H1 (cell line): Measurements from ENCODE around the gene LRRC17. TPM values are rescaled to one million over a fixed set of nuclear protein-coding genes. Genes with fewer than 3 reads are reported as not detected.

Experiments
- CTCF ChIA-PET: fragments of 300-600 bp; sonication (Branson Sonifier 250); formaldehyde crosslinking; loops from one replicate; lab custom pipeline; 2021; ENCODE audit not compliant: partially characterized antibody; lab: Charles Lee
- POLR2A ChIA-PET: fragments of 300-600 bp; sonication (Branson Sonifier 250); formaldehyde crosslinking; loops from one replicate; lab custom pipeline; 2021; ENCODE audit warnings: inconsistent platforms; ENCODE audit not compliant: partially characterized antibody; lab: Charles Lee
- DNase-seq, 2 experiments: peaks; one replicate each; pipeline versions ENCODE4 v3.0.0 to v3.0.0-alpha.2; 2010 to 2022; ENCODE audit warnings: low spot score in 2 of 2, low read depth in 1 of 2, mixed read lengths in 1 of 2
- FAIRE-seq: peaks from 2 replicates; lab custom pipeline; 2011; peaks lifted over from hg19 to GRCh38; lab: Jason Lieb, UNC
- H2AFZ ChIP-seq: 2 replicates; pipeline ENCODE4 v1.8.1; 2012; ENCODE audit warnings: low read length, inconsistent platforms
- H2AK5ac ChIP-seq: 2 replicates; pipeline ENCODE4 v1.6.1; 2013; ENCODE audit warnings: low read depth, low read length
- H2BK120ac ChIP-seq: replicated peaks from 2 replicates; pipeline ENCODE3; 2013; ENCODE audit warnings: low read depth, low read length, inconsistent platforms
- H2BK12ac ChIP-seq: 2 replicates; pipeline ENCODE4 v1.6.1; 2013; ENCODE audit warnings: low read depth, low read length
- H2BK15ac ChIP-seq: 2 replicates; pipeline ENCODE4 v1.6.1; 2013; ENCODE audit warnings: low read length
- H2BK20ac ChIP-seq: 2 replicates; pipeline ENCODE4 v1.6.1; 2013; ENCODE audit warnings: low read length
- H2BK5ac ChIP-seq: 2 replicates; pipeline ENCODE4 v1.6.1; 2013; ENCODE audit warnings: low read depth, low read length
- H3K14ac ChIP-seq: 2 replicates; pipeline ENCODE4 v1.6.1; 2013; ENCODE audit warnings: inconsistent platforms; ENCODE audit not compliant: insufficient read length
- H3K18ac ChIP-seq: 2 replicates; pipeline ENCODE4 v1.6.1; 2013; ENCODE audit warnings: low read length; ENCODE audit errors: extremely low read depth
- H3K23ac ChIP-seq: 2 replicates; pipeline ENCODE4 v1.6.1; 2013; ENCODE audit warnings: inconsistent platforms; ENCODE audit not compliant: insufficient read length
- H3K23me2 ChIP-seq: 2 replicates; pipeline ENCODE4 v1.6.1; 2013; ENCODE audit warnings: low read depth, low read length
- H3K27ac ChIP-seq: 2 replicates; pipeline ENCODE4 v1.6.1; 2011; ENCODE audit warnings: low read depth, low read length, inconsistent platforms
- H3K27me3 ChIP-seq, 4 experiments: replicated peaks in 1 of 4; 1 replicate in 1 of 4; 2 replicates in 3 of 4; pipeline versions ENCODE4 v1.6.1 to v1.8.1; 2011 to 2013; ENCODE audit warnings: low read length in 3 of 4, mild to moderate bottlenecking in 3 of 4, inconsistent platforms in 2 of 4, mixed read lengths in 2 of 4, moderate library complexity in 1 of 4; ENCODE audit not compliant: control insufficient read depth in 3 of 4, insufficient read depth in 3 of 4; ENCODE audit errors: extremely low read depth in 1 of 4
- H3K36me3 ChIP-seq, 4 experiments: 2 replicates each; pipeline versions ENCODE4 v1.6.1 to v1.8.1; 2011 to 2013; ENCODE audit warnings: mild to moderate bottlenecking in 4 of 4, low read length in 3 of 4, moderate library complexity in 2 of 4, control low read depth in 1 of 4, inconsistent platforms in 1 of 4; ENCODE audit not compliant: insufficient read depth in 4 of 4, control insufficient read depth in 2 of 4
- H3K4ac ChIP-seq: replicated peaks from 2 replicates; pipeline ENCODE3; 2013; ENCODE audit warnings: low read length, low read depth, mixed read lengths, inconsistent platforms; ENCODE audit not compliant: insufficient read length
- H3K4me1 ChIP-seq, 4 experiments: replicated peaks in 1 of 4; 1 replicate in 1 of 4; 2 replicates in 3 of 4; pipeline versions ENCODE4 v1.6.1 to v1.8.1; 2011 to 2013; ENCODE audit warnings: low read length in 3 of 4, inconsistent platforms in 2 of 4, mixed read lengths in 1 of 4; ENCODE audit not compliant: insufficient read depth in 4 of 4, control insufficient read depth in 3 of 4
- H3K4me2 ChIP-seq, 2 experiments: 2 replicates each; pipeline versions ENCODE4 v1.6.1 to v1.8.1; 2011 to 2013; ENCODE audit warnings: low read depth in 2 of 2, low read length in 2 of 2, control low read depth in 1 of 2, inconsistent platforms in 1 of 2, mild to moderate bottlenecking in 1 of 2; ENCODE audit not compliant: insufficient read depth in 1 of 2
- H3K4me3 ChIP-seq, 4 experiments: fragments of 200-600, 300-600 bp in 1 of 4; sonication (generic), shearing (Covaris generic), sonication (Bioruptor Twin) in 1 of 4; 2 replicates each; pipeline versions ENCODE4 v1.5.1 to v1.8.1; 2011 to 2016; ENCODE audit warnings: low read length in 4 of 4, low read depth in 3 of 4, control low read depth in 2 of 4, inconsistent platforms in 2 of 4, mild to moderate bottlenecking in 2 of 4, mixed read lengths in 1 of 4, moderate library complexity in 1 of 4; ENCODE audit not compliant: insufficient read depth in 2 of 4; ENCODE audit errors: extremely low read depth in 1 of 4
- H3K56ac ChIP-seq: replicated peaks from 2 replicates; pipeline ENCODE3; 2013; ENCODE audit warnings: low read depth, mild to moderate bottlenecking, mixed read lengths, low read length, inconsistent platforms; ENCODE audit not compliant: insufficient read length
- H3K79me1 ChIP-seq: 2 replicates; pipeline ENCODE4 v1.6.1; 2013; ENCODE audit warnings: low read depth, low read length, control low read depth
- H3K79me2 ChIP-seq, 2 experiments: 2 replicates each; pipeline versions ENCODE4 v1.6.1 to v1.8.1; 2012 to 2013; ENCODE audit warnings: low read length in 2 of 2, mild to moderate bottlenecking in 2 of 2, inconsistent platforms in 1 of 2; ENCODE audit not compliant: insufficient read depth in 2 of 2, control insufficient read depth in 1 of 2
- H3K9ac ChIP-seq, 4 experiments: replicated peaks in 1 of 4; 1 replicate in 1 of 4; 2 replicates in 3 of 4; pipeline versions ENCODE4 v1.6.1 to v1.8.1; 2011 to 2013; ENCODE audit warnings: low read depth in 3 of 4, low read length in 3 of 4, control low read depth in 2 of 4, mild to moderate bottlenecking in 2 of 4, moderate library complexity in 2 of 4, inconsistent platforms in 1 of 4; ENCODE audit errors: extremely low read depth in 1 of 4
- H3K9me3 ChIP-seq, 2 experiments: 2 replicates each; pipeline versions ENCODE4 v1.6.1 to v1.8.1; 2012 to 2013; ENCODE audit warnings: mild to moderate bottlenecking in 2 of 2, moderate library complexity in 2 of 2, control low read depth in 1 of 2, inconsistent platforms in 1 of 2, low read depth in 1 of 2, low read length in 1 of 2, mixed read lengths in 1 of 2; ENCODE audit not compliant: insufficient read depth in 2 of 2
- H4K20me1 ChIP-seq, 2 experiments: replicated peaks in 1 of 2; 2 replicates each; pipeline versions ENCODE3 to v1.8.1; 2011 to 2013; ENCODE audit warnings: inconsistent platforms in 2 of 2, low read length in 2 of 2, mild to moderate bottlenecking in 1 of 2; ENCODE audit not compliant: insufficient read depth in 2 of 2, control insufficient read depth in 1 of 2
- H4K5ac ChIP-seq: 2 replicates; pipeline ENCODE4 v1.6.1; 2013; ENCODE audit warnings: low read length, low read depth, mixed read lengths, inconsistent platforms; ENCODE audit not compliant: insufficient read length
- H4K8ac ChIP-seq: 2 replicates; pipeline ENCODE4 v1.8.0; 2013; ENCODE audit warnings: mild to moderate bottlenecking, moderate library complexity, low read length, inconsistent platforms; ENCODE audit not compliant: insufficient read depth; ENCODE audit errors: extremely low read depth
- H4K91ac ChIP-seq: replicated peaks from 2 replicates; pipeline ENCODE3; 2013; ENCODE audit warnings: low read length, mixed read lengths, inconsistent platforms; ENCODE audit not compliant: insufficient read length
- CHD1 ChIP-seq: IDR thresholded peaks from 2 replicates; pipeline ENCODE4 v1.6.1; 2012; ENCODE audit warnings: low read depth, low read length, improper control_type of control experiment
- CREB1 ChIP-seq: IDR thresholded peaks from 2 replicates; pipeline ENCODE4 v1.6.1; 2012; ENCODE audit warnings: inconsistent platforms
- EZH2 ChIP-seq: fragments of 200-600 bp; sonication (generic); IDR thresholded peaks from 2 replicates; pipeline ENCODE4 v1.7.1; 2012; ENCODE audit warnings: low read depth, mild to moderate bottlenecking, moderate library complexity, low read length, inconsistent platforms; ENCODE audit not compliant: severe bottlenecking
- JUND ChIP-seq: IDR thresholded peaks from 2 replicates; pipeline ENCODE4 v1.6.1; 2011; ENCODE audit warnings: mild to moderate bottlenecking, improper control_type of control experiment, low read length
- PHF8 ChIP-seq: fragments of 200-600 bp; sonication (generic); conservative IDR thresholded peaks from 2 replicates; pipeline ENCODE4 v1.7.1; 2012; ENCODE audit warnings: low read depth, mild to moderate bottlenecking, inconsistent platforms, low read length, moderate library complexity
- RNF2 ChIP-seq: fragments of 200-900, 300-1000 bp; sonication (generic); IDR thresholded peaks from 2 replicates; pipeline ENCODE4 v1.7.1; 2016; ENCODE audit warnings: borderline replicate concordance, low read depth, mild to moderate bottlenecking, antibody characterized with exemption, low read length; ENCODE audit not compliant: poor library complexity, severe bottlenecking; ENCODE audit errors: missing control alignments
- SIN3A ChIP-seq, 2 experiments: IDR thresholded peaks in 1 of 2; conservative IDR thresholded peaks in 1 of 2; 2 replicates each; pipeline ENCODE4 v1.6.1; 2011 to 2012; ENCODE audit warnings: low read length in 2 of 2, improper control_type of control experiment in 1 of 2, low read depth in 1 of 2, mild to moderate bottlenecking in 1 of 2
- SP1 ChIP-seq: IDR thresholded peaks from 2 replicates; pipeline ENCODE4 v1.6.1; 2011; ENCODE audit warnings: low read depth, low read length
- USF2 ChIP-seq: IDR thresholded peaks from 2 replicates; pipeline ENCODE4 v1.6.1; 2011; ENCODE audit warnings: low read length, improper control_type of control experiment
- YY1 ChIP-seq: IDR thresholded peaks from 2 replicates; pipeline ENCODE4 v1.6.1; 2011; ENCODE audit warnings: low read depth, mild to moderate bottlenecking, low read length
- WGBS, 2 experiments: shearing (Covaris generic) in 1 of 2; methylation state at CpG; one replicate each; pipeline versions ENCODE4 v1.1.6 to v1.1.7; 2013 to 2015; ENCODE audit warnings: low lambda C conversion rate in 2 of 2, mixed read lengths in 2 of 2, inconsistent platforms in 1 of 2, low coverage in 1 of 2, missing lambda C conversion rate in 1 of 2; ENCODE audit not compliant: insufficient replicate concordance in 2 of 2, insufficient coverage in 1 of 2, insufficient read length in 1 of 2; ENCODE audit errors: extremely low coverage in 1 of 2, missing lambda C conversion rate in 1 of 2; 5-methylcytosine and 5-hydroxymethylcytosine counted together
- polyA plus RNA-seq, 7 experiments: library from polyadenylated mRNA; depleted of rRNA in 3 of 7; stranded (reverse) in 5 of 7; unstranded in 2 of 7; fragments of >200 nt in 5 of 7; fragments of 200-250 nt in 2 of 7; gene quantifications; 1 replicate in 5 of 7; 2 replicates in 1 of 7; 4 replicates in 1 of 7; pipeline versions ENCODE4 v1.2.1 to v1.2.3, GENCODE V29; 2011 to 2013; ENCODE audit warnings: missing spikeins in 2 of 7, mixed read lengths in 2 of 7
- total RNA-seq: library from RNA; stranded (reverse); fragmentation: NEBNext Ultra II Directional; extraction: Animal tissue kit (Norgen Biotek cat#: 25700); gene quantifications from 2 replicates; pipeline ENCODE4 v1.2.1, GENCODE V29; 2021
- TF ChIP-seq, protein P1 (sequence below): IDR thresholded peaks from 2 replicates; pipeline ENCODE4 v1.6.1; 2012; ENCODE audit warnings: inconsistent platforms

Gene LRRC17
- total and polyA plus RNA-seq, 2 of the 8 experiments (the other 6 are each of a cell fraction or from before 2014, with no cell fraction given) = 3.0 TPM

GRCh38 chr7:102991540-102992214, 78.9 kb downstream of the LRRC17 start:
- Histone ChIP-seq H3K4ac (no peak overlapping the region), H2BK5ac (no peak overlapping the region), H4K8ac (no peak overlapping the region), H3K14ac (no peak overlapping the region), H4K5ac (no peak overlapping the region), H3K4me3 (no peak overlapping the region), H4K91ac (no peak overlapping the region), H2BK20ac (no peak overlapping the region), H3K4me1 (no peaks in the 10 kb centered on the region), H2BK12ac (no peak overlapping the region), H3K18ac (no peak overlapping the region), H2BK15ac (no peak overlapping the region), H3K9me3 (peaks cover 0 to 3% of the 10 kb centered on the region in 2 experiments; a peak in 2 of 4 replicates), H3K9ac (no peak overlapping the region), H3K27me3 (no peaks in the 10 kb centered on the region; a peak in 1 of 7 replicates), H2BK120ac (no peak overlapping the region), H3K79me2 (no peaks in the 10 kb centered on the region), H3K27ac (no peak overlapping the region), H2AK5ac (no peak overlapping the region), H2AFZ (no peak overlapping the region), H3K23me2 (no peaks in the 10 kb centered on the region), H4K20me1 (no peaks in the 10 kb centered on the region), H3K79me1 (no peaks in the 10 kb centered on the region), H3K56ac (no peak overlapping the region), H3K36me3 (no peaks in the 10 kb centered on the region), H3K4me2 (no peak overlapping the region), H3K23ac (no peak overlapping the region)
- POLR2A ChIA-PET = no interaction called here
- CTCF ChIA-PET = interaction anchor here (1.1 kb wide), 1 partner anchor 75 kb away, joined by 3 read pairs; no protein-coding TSS in a partner anchor
- no peak for FAIRE-seq
- 86% methylated on average over 2 of the region's 2 CpGs; no CpG with 5 or more reads in 1 of the 2 experiments for WGBS, 2 experiments
- no peak for DNase-seq
- TF ChIP-seq YY1 (no peak), SIN3A (conservative IDR thresholded peaks at IDR 0.05 in 1 of 2, IDR thresholded peaks at IDR 0.05 in 1 of 2; ENCODE audit: low read depth in 1 of 2, low read length in 2 of 2) (no peak), CHD1 (no peak), SP1 (no peak), CREB1 (no peak), RNF2 (no peak), PHF8 (no peak), JUND (no peak), EZH2 (no peak), USF2 (no peak)
- TF ChIP-seq, protein P1, sequence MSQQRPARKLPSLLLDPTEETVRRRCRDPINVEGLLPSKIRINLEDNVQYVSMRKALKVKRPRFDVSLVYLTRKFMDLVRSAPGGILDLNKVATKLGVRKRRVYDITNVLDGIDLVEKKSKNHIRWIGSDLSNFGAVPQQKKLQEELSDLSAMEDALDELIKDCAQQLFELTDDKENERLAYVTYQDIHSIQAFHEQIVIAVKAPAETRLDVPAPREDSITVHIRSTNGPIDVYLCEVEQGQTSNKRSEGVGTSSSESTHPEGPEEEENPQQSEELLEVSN = no peak
